CD14-positive monocyte (primary cell): ENCODE results near the gene MYH16. TPM values are rescaled to one million over a fixed set of nuclear protein-coding genes. Genes with fewer than 3 reads are reported as not detected.

ENCODE experiments used
- DNase-seq, 3 donors: peaks; one replicate each; pipeline ENCODE4 v3.0.0-alpha.2; 2011 to 2022
- H2AFZ ChIP-seq: 2 replicates; pipeline ENCODE4 v1.6.0; 2012; ENCODE audit warnings: mild to moderate bottlenecking, low read depth, low read length, inconsistent platforms; ENCODE audit not compliant: insufficient read depth, poor library complexity, severe bottlenecking
- H3K27ac ChIP-seq, 2 donors: 1 replicate in 1 of 2; 2 replicates in 1 of 2; pipeline ENCODE4 v1.5.1; 2012 to 2013; ENCODE audit warnings: low read length in 2 of 2, control low read depth in 1 of 2, inconsistent platforms in 1 of 2, low read depth in 1 of 2, mild to moderate bottlenecking in 1 of 2
- H3K27me3 ChIP-seq, 2 donors: one replicate each; pipeline versions ENCODE4 v1.6.0 to v1.6.1; 2011 to 2013; ENCODE audit warnings: low read length in 2 of 2; ENCODE audit not compliant: control insufficient read depth in 2 of 2, insufficient read depth in 2 of 2
- H3K36me3 ChIP-seq, 2 donors: replicated peaks in 1 of 2; 1 replicate in 1 of 2; 2 replicates in 1 of 2; pipeline versions ENCODE4 v1.5.1 to v1.6.1; 2012 to 2013; ENCODE audit warnings: low read length in 2 of 2, control low read depth in 1 of 2, inconsistent platforms in 1 of 2, mild to moderate bottlenecking in 1 of 2; ENCODE audit not compliant: insufficient read depth in 2 of 2, control insufficient read depth in 1 of 2
- H3K4me1 ChIP-seq, 2 donors: 1 replicate in 1 of 2; 2 replicates in 1 of 2; pipeline versions ENCODE4 v1.5.1 to v1.6.1; 2012 to 2013; ENCODE audit warnings: low read length in 2 of 2, control low read depth in 1 of 2, inconsistent platforms in 1 of 2, mild to moderate bottlenecking in 1 of 2, moderate library complexity in 1 of 2; ENCODE audit not compliant: insufficient read depth in 2 of 2, control insufficient read depth in 1 of 2
- H3K4me2 ChIP-seq: replicated peaks from 2 replicates; pipeline ENCODE3; 2012; ENCODE audit warnings: low read length, moderate library complexity, mild to moderate bottlenecking; ENCODE audit not compliant: poor library complexity, severe bottlenecking; ENCODE audit errors: extremely low read depth
- H3K4me3 ChIP-seq, 3 experiments: fragments of 200-600 bp in 1 of 3; sonication (generic) in 1 of 3; replicated peaks in 1 of 3; 1 replicate in 2 of 3; 2 replicates in 1 of 3; pipeline ENCODE4 v1.5.1; 2011 to 2013; ENCODE audit warnings: low read length in 3 of 3, mild to moderate bottlenecking in 3 of 3, control low read depth in 2 of 3, low read depth in 2 of 3, inconsistent platforms in 1 of 3, moderate library complexity in 1 of 3
- H3K79me2 ChIP-seq: 2 replicates; pipeline ENCODE4 v1.6.0; 2012; ENCODE audit warnings: mild to moderate bottlenecking, control low read depth, inconsistent platforms, low read length, moderate library complexity; ENCODE audit not compliant: insufficient read depth
- H3K9ac ChIP-seq: 2 replicates; pipeline ENCODE4 v1.6.0; 2017; ENCODE audit warnings: low read length, mild to moderate bottlenecking; ENCODE audit not compliant: insufficient read depth, poor library complexity, severe bottlenecking
- H3K9me3 ChIP-seq, 2 donors: replicated peaks in 1 of 2; 1 replicate in 1 of 2; 2 replicates in 1 of 2; pipeline versions ENCODE4 v1.5.1 to v1.6.1; 2012 to 2013; ENCODE audit warnings: low read length in 2 of 2, control low read depth in 1 of 2; ENCODE audit not compliant: control insufficient read depth in 1 of 2, insufficient read depth in 1 of 2
- H4K20me1 ChIP-seq: 2 replicates; pipeline ENCODE4 v1.6.0; 2012; ENCODE audit warnings: mild to moderate bottlenecking, low read length, control low read depth, moderate library complexity; ENCODE audit not compliant: insufficient read depth
- H3K27ac Mint-ChIP-seq, 7 donors: one replicate each; pipeline ENCODE4 v1.8.0; 2020; ENCODE audit warnings: mild to moderate bottlenecking in 7 of 7, mixed read lengths in 7 of 7, moderate library complexity in 6 of 7, inconsistent platforms in 2 of 7
- H3K27me3 Mint-ChIP-seq, 3 donors: one replicate each; pipeline ENCODE4 v1.8.0; 2021 to 2022; ENCODE audit warnings: low read depth in 3 of 3, mild to moderate bottlenecking in 3 of 3, mixed read lengths in 3 of 3, moderate library complexity in 3 of 3, inconsistent platforms in 1 of 3
- H3K36me3 Mint-ChIP-seq, 2 donors: one replicate each; pipeline ENCODE4 v1.8.0; 2020; ENCODE audit warnings: mixed read lengths in 2 of 2, inconsistent platforms in 1 of 2, mild to moderate bottlenecking in 1 of 2
- H3K4me1 Mint-ChIP-seq: one replicate; pipeline ENCODE4 v1.8.0; 2020; ENCODE audit warnings: mild to moderate bottlenecking, mixed read lengths
- H3K4me3 Mint-ChIP-seq, 2 donors: one replicate each; pipeline ENCODE4 v1.8.0; 2020; ENCODE audit warnings: mild to moderate bottlenecking in 2 of 2, mixed read lengths in 2 of 2, moderate library complexity in 1 of 2
- H3K9me3 Mint-ChIP-seq, 7 donors: one replicate each; pipeline ENCODE4 v1.8.0; 2020 to 2022; ENCODE audit warnings: mixed read lengths in 7 of 7, mild to moderate bottlenecking in 6 of 7, moderate library complexity in 6 of 7, inconsistent platforms in 2 of 7
- WGBS: methylation state at CpG from one replicate; pipeline ENCODE4 v1.1.5; 2013; ENCODE audit warnings: missing lambda C conversion rate; ENCODE audit not compliant: insufficient coverage; 5-methylcytosine and 5-hydroxymethylcytosine counted together
- intact Hi-C, 2 donors: fragments of 100-400 bp; cut with micrococcal nuclease; formaldehyde crosslinking; loops; one replicate each; pipeline versions ENCODE4 v1.15.0 to v1.15.1; 2023
- polyA plus RNA-seq, 3 donors: library from polyadenylated mRNA; depleted of rRNA in 1 of 3; unstranded in 2 of 3; stranded (reverse) in 1 of 3; fragments of 300-500 nt in 2 of 3; fragments of >200 nt in 1 of 3; fragmentation: Illumina TruSeq in 2 of 3; gene quantifications; 1 replicate in 2 of 3; 2 replicates in 1 of 3; pipeline ENCODE4 v1.2.3, GENCODE V29; 2012 to 2021
- TF ChIP-seq, protein P1 (sequence below): fragments of 200-600 bp; IDR thresholded peaks from one replicate; pipeline ENCODE4 v1.8.0; 2022; ENCODE audit warnings: antibody characterized with exemption, mild to moderate bottlenecking

MYH16 gene
- polyA plus RNA-seq, 3 donors = not detected

DNA sequence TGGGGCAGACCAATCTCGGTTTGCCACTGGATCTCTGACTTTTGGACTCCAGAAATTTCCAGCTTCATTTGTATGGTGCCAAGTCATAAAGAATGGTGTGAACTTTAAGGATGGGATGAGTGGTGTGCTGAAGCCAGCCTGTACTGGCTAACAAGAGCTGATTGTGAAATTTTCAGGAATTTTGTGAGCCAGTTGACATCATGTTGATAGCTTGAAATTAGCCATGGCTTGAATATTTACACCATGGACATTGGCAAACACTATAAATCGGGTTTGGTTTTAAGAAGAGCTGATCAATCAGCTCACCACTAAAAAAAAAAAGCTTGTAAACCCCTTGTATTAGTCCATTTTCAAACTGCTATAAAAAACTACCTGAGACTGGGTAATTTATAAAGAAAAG lies 14.1 kb upstream of the MYH16 start:
- no peaks in the 10 kb centered on the region for H3K79me2 ChIP-seq
- H3K27me3 ChIP-seq = no peaks in the 10 kb centered on the region
- TF ChIP-seq, protein P1, sequence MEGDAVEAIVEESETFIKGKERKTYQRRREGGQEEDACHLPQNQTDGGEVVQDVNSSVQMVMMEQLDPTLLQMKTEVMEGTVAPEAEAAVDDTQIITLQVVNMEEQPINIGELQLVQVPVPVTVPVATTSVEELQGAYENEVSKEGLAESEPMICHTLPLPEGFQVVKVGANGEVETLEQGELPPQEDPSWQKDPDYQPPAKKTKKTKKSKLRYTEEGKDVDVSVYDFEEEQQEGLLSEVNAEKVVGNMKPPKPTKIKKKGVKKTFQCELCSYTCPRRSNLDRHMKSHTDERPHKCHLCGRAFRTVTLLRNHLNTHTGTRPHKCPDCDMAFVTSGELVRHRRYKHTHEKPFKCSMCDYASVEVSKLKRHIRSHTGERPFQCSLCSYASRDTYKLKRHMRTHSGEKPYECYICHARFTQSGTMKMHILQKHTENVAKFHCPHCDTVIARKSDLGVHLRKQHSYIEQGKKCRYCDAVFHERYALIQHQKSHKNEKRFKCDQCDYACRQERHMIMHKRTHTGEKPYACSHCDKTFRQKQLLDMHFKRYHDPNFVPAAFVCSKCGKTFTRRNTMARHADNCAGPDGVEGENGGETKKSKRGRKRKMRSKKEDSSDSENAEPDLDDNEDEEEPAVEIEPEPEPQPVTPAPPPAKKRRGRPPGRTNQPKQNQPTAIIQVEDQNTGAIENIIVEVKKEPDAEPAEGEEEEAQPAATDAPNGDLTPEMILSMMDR = no peak
- no peak overlapping the region for H3K9ac ChIP-seq
- intact Hi-C loops = no loop called here
- H3K27me3 Mint-ChIP-seq = peaks cover 0 to 8% (median 1%) of the 10 kb centered on the region in 3 donors
- H2AFZ ChIP-seq = no peak overlapping the region
- peaks cover 0 to 6% of the 10 kb centered on the region in 2 donors for H3K4me1 ChIP-seq
- no peaks in the 10 kb centered on the region for H3K36me3 ChIP-seq
- peaks cover 5% of the 10 kb centered on the region for H3K4me1 Mint-ChIP-seq
- no peaks in the 10 kb centered on the region for H3K36me3 Mint-ChIP-seq
- no peak overlapping the region for H3K4me3 ChIP-seq
- H3K4me3 Mint-ChIP-seq = no peak overlapping the region
- no peak overlapping the region for H3K27ac ChIP-seq
- no peak overlapping the region for H3K4me2 ChIP-seq
- no peak for DNase-seq
- WGBS = 60% methylated on average over 1 of the region's 2 CpGs
- peaks cover 0 to 2% (median 0%) of the 10 kb centered on the region in 7 donors for H3K9me3 Mint-ChIP-seq
- H3K9me3 ChIP-seq = no peaks in the 10 kb centered on the region
- no peak overlapping the region for H3K27ac Mint-ChIP-seq
- H4K20me1 ChIP-seq = no peaks in the 10 kb centered on the region

DNA sequence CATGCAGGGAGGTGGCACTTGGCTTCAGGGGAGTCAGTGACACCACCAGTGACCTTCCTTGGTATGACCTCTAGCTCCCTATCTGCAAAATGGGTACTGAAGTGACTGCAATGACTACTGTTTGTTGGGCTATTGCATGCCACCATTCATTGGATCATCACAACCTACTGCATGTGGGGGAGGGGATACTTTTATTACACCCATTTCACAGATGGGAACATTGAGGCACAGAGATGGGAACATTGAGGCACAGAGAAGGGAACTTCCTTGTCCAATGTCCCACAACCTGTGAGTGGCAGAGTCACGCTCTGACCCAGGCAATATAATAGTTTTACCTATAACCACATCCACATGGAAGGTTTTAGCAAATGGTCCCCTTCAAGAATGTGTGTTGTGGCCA lies 12.2 kb upstream of the MYH16 start:
- no peaks in the 10 kb centered on the region for H3K36me3 Mint-ChIP-seq
- H3K27ac Mint-ChIP-seq = no peak overlapping the region
- peaks cover 0 to 13% (median 5%) of the 10 kb centered on the region in 3 donors for H3K27me3 Mint-ChIP-seq
- Histone ChIP-seq H3K27me3 (no peaks in the 10 kb centered on the region), H3K4me2 (no peak overlapping the region), H3K9me3 (no peaks in the 10 kb centered on the region), H4K20me1 (no peaks in the 10 kb centered on the region), H3K4me1 (peaks cover 0 to 2% of the 10 kb centered on the region in 2 donors), H2AFZ (no peak overlapping the region), H3K4me3 (no peak overlapping the region), H3K9ac (no peak overlapping the region), H3K27ac (no peak overlapping the region), H3K79me2 (no peaks in the 10 kb centered on the region), H3K36me3 (no peaks in the 10 kb centered on the region)
- no peak for DNase-seq
- H3K4me3 Mint-ChIP-seq = no peak overlapping the region
- H3K4me1 Mint-ChIP-seq = peaks cover 2% of the 10 kb centered on the region
- TF ChIP-seq, protein P1 = no peak
- peaks cover 0 to 4% (median 0%) of the 10 kb centered on the region in 7 donors for H3K9me3 Mint-ChIP-seq
- WGBS = no CpG with 5 or more reads among the region's 1 CpG
- intact Hi-C loops = no loop called here
